Amniotic stem cell (primary cell): ENCODE measurements around the gene DNHD1.
A peak's percentile ranks its signal among the peaks of the same experiment; 100 is the strongest.
"Not testable (repeated sequence)": the region's sequence is repeated elsewhere in the genome, so short reads cannot be mapped to it uniquely, and the experiment has no call there.

Experiments
- DNase-seq: peaks from one replicate; lab custom pipeline; 2025; lab: John Stamatoyannopoulos, UW

DNHD1 gene

GRCh38 chr11:6481012-6481923 lies 15.8 kb upstream of the DNHD1 start, which contains the start of the genes ARFIP2 and TIMM10B:
TSS of gene ARFIP2 (minus strand) at chr11:6481331. CDS start at chr11:6480421, 910 bp downstream.
TSS of gene TIMM10B (plus strand) at chr11:6481501. CDS start at chr11:6481517, 16 bp downstream.
- DNase-seq = peak; percentile 98

- no peak for DNase-seq
Observed at GRCh38 chr11:6481924-6482275, 15.2 kb upstream of the DNHD1 start.

GRCh38 chr11:6482441-6482840 lies 14.6 kb upstream of the DNHD1 start:
- DNase-seq = no peak

DNA sequence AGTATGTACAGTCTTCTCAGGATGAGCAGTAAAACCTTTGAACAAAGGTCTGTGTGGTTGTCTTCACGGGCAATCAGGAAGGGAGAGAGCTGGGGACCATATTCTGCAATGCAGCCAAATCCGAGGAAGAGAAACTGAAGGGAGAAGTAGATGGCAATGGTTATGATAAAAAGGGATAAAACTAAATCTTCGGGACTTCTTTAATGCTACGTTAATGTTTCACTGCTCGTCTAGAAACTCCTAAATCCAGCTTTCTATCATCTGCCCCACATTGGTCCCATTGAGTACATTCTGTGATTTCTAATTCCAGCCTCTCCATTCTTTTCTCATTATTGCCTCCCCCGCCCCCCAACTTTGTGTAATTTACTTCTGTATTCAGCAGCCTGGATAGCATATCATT lies 14.1 kb upstream of the DNHD1 start:
- DNase-seq = no peak

DNA sequence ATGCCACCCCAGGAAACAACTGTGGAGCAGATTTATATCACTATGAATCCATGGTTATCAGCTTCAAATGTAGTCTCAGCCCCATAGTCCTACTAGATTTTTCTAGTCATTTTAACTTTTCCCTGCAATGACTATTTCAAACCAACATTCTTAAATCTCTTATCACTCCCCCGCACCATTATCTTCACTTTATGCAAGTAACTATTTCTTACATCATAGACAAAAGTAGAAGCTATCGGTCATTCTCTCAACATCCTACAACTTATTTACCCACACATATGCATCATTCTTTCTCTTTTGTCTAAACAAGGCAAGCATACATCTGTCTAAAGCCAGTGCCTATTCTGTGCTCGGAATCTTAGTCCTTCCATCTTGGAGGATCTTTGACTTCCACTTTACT lies 11.4 kb upstream of the DNHD1 start:
- DNase-seq = no peak

GRCh38 chr11:6486256-6486655 lies 10.8 kb upstream of the DNHD1 start:
- no peak for DNase-seq

DNA sequence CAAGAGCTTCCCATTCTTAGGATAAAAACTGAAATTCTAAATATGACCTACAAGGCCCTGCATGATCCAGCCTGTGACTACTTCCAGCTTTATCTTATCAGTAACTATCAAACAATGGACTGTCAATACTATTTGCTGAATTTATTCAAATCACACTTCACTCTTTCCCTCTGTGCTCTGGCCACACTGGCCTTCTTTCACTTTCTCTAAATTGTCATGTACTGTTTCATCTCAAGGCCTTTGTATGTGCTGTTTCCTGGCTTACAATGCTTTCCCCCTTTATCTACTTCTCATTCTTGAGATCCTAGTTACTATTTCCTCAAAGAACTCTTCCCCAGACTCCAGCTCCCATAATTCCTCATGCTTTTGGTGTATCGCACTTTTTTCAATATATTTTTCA lies 10.1 kb upstream of the DNHD1 start:
- no peak for DNase-seq

- DNase-seq = no peak
Observed at GRCh38 chr11:6488342-6488741, 8.7 kb upstream of the DNHD1 start.

GRCh38 chr11:6488821-6489220 lies 8.3 kb upstream of the DNHD1 start:
- DNase-seq = no peak

DNA sequence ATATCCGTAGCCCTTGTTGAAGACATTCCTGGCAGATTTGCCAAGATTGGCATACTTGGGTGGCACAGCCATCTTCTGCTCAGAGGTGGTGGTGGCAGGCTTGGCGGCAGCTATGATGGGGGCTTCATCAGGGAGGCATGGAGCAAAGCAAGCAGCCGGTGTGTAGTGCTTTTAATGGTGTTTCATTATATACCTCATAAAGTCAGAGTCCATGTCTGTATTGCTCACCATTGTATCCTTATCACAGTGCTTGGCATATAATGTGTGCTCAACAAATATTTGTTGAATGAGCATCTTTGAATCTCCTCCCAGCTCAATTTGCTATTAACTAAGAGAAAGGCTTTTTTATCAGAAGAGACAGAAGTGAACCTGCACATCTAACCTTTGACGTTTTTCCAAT lies 7.8 kb upstream of the DNHD1 start:
- DNase-seq = no peak

- DNase-seq = no peak
Observed at GRCh38 chr11:6498121-6498520, 1.0 kb downstream of the DNHD1 start.

GRCh38 chr11:6498544-6498943 lies 1.5 kb downstream of the DNHD1 start:
- no peak for DNase-seq

DNA sequence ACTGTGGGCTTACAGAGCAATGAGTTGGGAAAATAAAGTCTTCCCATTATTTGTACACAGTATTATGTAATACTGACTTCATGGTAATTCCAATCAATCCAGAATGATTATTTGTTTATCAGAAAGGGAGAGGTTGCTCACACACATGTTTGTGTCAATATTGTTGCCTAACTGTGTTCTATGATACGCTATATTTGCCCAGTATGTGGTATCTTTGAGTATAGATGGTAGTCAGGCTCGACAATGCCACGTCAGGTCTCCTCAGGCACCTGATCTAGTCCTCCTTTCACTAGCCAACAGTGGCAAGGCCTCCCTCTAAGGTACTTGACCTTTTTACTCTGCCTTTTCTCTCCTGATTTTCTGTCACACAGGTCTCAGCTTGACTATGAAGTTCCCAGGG lies 5.3 kb downstream of the DNHD1 start:
- no peak for DNase-seq

DNA sequence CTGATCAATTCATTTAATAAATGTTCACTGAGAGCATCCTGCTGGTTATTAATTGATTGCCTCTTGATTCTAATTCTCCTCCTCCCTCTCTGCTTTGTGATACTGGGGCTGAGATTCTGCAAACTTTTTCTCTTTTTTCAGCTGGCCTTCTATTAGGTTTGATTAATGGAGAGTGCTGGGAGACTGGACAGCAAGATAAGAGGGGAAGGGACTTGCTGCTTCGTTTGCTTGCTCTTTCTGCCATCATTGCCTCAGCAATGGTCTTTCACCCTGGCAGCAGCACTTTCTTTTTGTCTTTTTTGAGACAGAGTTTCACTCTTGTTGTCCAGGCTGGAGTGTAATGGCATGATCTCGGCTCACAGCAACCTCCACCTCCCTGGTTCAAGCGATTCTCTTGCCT lies 7.1 kb downstream of the DNHD1 start:
- DNase-seq = no peak

DNA sequence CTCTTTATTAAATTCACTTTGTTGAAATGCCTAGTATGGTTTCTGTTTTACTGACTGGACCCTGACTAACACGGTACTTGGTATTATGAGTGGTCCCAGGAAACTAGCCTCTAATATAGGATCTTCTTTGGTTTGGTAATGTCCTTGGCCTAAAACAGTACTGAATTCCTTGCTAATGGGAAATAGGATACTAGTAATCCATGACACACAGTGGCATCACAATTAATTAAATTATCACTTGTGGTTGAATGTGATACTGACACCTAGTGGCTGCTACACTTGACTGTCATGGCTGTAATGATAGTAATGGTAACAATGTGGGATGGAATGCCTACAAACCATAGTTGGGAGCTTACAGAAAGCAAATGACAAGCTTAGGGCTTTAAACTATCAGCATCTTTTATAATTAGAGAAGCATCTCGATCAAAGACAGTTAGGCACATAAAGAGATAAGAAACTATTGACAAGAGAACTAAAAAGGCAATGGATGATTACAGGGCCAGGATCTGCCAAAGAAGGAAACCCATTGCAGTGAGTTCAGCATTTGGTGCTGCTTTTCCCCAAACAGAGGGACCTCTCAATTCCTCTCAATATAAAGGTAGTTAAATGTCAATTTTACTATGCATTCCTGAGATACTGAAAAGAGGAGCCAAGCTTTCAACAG lies 8.6 kb downstream of the DNHD1 start:
- no peak for DNase-seq

GRCh38 chr11:6516865-6517264 lies 19.8 kb downstream of the DNHD1 start:
- no peak for DNase-seq

DNA sequence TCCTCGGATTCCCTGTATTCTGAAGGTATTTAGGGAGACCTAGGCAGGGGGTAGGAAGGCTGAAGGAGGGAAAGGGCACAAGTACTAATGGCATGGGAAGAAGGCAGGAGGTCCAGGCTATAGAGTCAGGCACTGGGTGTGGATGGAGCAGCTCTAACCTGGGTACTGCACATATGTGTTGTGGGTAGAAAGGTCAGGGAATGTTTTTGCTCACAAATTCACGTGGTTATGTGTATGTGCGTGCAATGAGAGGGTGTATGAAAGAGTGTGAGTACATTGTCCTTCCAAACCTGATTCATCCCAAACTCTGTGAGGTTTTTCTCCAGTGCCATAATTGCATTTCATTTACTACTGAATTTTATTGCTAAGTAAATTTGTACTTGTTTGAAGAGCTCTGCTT lies 23.2 kb downstream of the DNHD1 start:
- no peak for DNase-seq

DNA sequence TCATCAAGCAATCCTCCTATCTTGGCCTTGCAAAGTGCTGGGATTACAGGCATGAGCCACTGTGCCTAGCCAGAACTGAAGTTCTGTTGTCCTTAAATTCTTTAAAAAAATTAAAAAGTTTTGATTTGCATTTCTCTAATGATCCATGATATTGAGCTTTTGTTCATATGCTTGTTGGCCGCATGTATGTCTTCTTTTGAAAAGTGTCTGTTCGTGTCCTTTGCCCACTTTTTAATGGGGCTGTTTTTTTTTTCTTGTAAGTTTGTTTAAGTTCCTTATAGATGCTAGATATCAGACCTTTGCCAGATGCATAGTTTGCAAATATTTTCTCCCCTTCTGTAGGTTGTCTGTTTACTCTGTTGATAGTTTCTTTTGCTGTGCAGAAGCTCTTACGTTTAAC lies 24.9 kb downstream of the DNHD1 start:
- DNase-seq = not testable (repeated sequence)

DNA sequence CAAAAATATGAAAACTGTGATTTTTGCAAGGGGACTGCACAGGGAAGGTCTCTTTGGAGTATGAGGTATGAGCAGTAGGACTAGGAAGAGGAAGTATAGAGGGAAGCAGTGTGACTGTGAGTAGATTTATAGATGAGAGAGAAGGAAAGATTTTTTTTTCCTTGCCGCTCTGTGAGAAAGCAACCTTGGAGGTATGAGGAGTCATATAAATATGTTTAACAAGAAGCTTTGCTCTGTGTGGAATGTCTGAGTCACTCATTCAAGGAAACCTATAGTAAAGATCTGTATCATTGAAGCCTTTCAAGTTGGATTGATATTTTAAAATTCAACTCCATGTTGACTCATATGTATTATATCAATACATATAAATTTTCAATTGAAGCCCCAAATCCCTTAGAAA lies 26.2 kb downstream of the DNHD1 start:
- peak; percentile 43 for DNase-seq

DNA sequence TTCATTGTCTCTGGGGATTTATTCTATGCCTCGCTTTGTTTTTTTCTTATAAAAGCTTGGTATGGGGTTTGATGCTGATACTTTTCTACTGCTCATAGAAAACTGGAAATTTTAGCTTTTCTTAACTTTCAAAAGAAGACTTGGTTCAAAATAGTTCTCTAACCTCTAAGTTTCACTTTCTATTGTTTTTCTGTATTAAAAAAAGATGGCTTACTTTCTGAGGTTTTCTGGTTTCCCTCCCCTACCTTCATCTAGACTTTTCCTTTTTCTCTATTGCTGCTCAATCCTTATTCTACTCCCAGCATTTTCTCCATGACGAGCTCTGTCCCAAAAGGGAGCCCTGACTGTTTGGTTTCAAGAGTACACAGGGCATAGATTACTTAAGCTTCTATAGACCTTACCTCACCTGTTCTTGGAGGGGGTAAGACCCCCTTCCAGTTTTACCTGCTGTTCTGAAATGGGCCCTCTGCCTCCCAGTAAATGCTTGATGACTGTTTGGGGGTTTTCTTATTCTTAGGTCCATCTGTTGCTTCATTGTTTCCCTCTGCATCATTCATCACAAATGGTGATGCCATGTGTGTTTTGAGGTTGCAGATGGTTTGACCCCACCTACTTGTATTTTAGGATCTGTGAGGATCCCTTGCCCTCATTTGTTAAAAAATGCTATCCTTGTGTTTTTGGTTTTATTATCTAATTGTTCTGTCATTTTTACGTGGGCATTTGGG lies 29.5 kb downstream of the DNHD1 start:
- no peak for DNase-seq

DNA sequence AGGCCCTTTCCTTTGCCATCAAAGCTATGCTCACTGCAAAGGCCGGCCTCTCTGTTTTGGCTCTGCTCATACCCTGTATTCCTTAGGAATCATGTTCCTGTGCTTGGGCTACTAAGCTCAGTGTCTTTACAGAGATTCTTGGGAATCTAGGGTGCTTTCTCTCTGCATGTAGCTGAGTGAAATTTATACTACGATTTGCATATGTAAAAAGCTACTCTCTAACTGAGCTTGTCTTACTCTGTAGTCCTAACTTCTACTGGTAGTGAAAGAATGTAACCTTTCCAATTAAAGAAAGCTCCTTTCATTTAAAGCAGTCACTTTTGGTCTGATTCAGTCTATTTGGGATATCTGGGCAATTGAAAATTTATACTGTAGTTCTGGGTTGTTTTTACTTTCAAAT lies 32.2 kb downstream of the DNHD1 start:
- no peak for DNase-seq

DNA sequence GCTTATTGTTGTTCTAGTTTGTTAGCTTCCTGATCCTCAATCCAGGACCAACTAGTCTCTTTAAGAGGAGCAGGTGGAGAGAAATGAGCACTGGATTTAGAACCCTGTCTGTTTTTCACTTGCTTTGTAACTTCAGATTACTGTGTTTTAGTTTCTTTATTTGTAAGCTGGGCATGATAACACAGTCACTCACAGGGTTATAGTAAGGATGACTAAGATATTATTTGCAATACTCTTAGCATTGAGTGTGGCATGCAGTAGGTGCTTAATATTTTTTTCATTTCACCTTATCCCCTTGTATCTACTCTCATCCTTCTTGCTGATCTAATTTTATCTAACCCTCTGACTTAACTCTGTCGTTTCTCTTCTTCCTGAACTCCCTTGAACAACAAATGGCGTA lies 33.8 kb downstream of the DNHD1 start:
- no peak for DNase-seq

- no peak for DNase-seq
Observed at GRCh38 chr11:6531267-6531752, 34.2 kb downstream of the DNHD1 start.
